Gastrocnemius medialis (tissue), 4 donors: Measurements from ENCODE around the gene RAB2B. TPM values are rescaled to one million over a fixed set of nuclear protein-coding genes. Genes with fewer than 3 reads are reported as not detected.

Experiments
- ATAC-seq, 2 donors: fragments of 150-250 bp; one replicate each; pipeline ENCODE4 v1.9.1; 2016
- DNase-seq, 2 donors: peaks; one replicate each; pipeline ENCODE4 v3.0.0-alpha.2; 2019
- H3K27ac ChIP-seq, 4 donors: fragments of 200-600 bp; sonication (generic); 1 replicate in 1 of 4; 2 replicates in 3 of 4; pipeline ENCODE4 v1.5.1; 2016 to 2018; ENCODE audit warnings: mild to moderate bottlenecking in 2 of 4, moderate library complexity in 1 of 4
- H3K27me3 ChIP-seq, 3 donors: fragments of 200-600 bp; sonication (generic) in 2 of 3; 1 replicate in 1 of 3; 2 replicates in 2 of 3; pipeline versions ENCODE4 v1.5.1 to v1.6.0; 2016 to 2019; ENCODE audit warnings: mild to moderate bottlenecking in 1 of 3, moderate library complexity in 1 of 3
- H3K36me3 ChIP-seq, 2 donors: fragments of 200-600 bp; sonication (generic) in 1 of 2; one replicate each; pipeline ENCODE4 v1.5.1; 2017 to 2018
- H3K4me1 ChIP-seq, 2 donors: fragments of 200-600 bp; sonication (generic) in 1 of 2; one replicate each; pipeline ENCODE4 v1.5.1; 2016 to 2017; ENCODE audit warnings: mild to moderate bottlenecking in 2 of 2
- H3K4me3 ChIP-seq, 4 donors: fragments of 200-600 bp; sonication (generic) in 3 of 4; 1 replicate in 1 of 4; 2 replicates in 3 of 4; pipeline ENCODE4 v1.5.1; 2016 to 2019; ENCODE audit warnings: mild to moderate bottlenecking in 2 of 4
- H3K9me3 ChIP-seq, 3 donors: fragments of 200-600 bp; sonication (generic) in 2 of 3; 1 replicate in 1 of 3; 2 replicates in 2 of 3; pipeline ENCODE4 v1.5.1; 2016 to 2019
- CTCF ChIP-seq, 5 experiments: fragments of 450-650 bp in 3 of 5; fragments of 200-600 bp in 2 of 5; sonication (generic) in 2 of 5; IDR thresholded peaks in 4 of 5; conservative IDR thresholded peaks in 1 of 5; 1 replicate in 4 of 5; 2 replicates in 1 of 5; pipeline ENCODE4 v1.5.1; 2016 to 2019; ENCODE audit warnings: antibody characterized with exemption in 5 of 5, mild to moderate bottlenecking in 3 of 5, moderate library complexity in 3 of 5
- POLR2A ChIP-seq, 2 donors: fragments of 450-650 bp; IDR thresholded peaks; one replicate each; pipeline ENCODE4 v1.6.1; 2017; ENCODE audit warnings: antibody characterized with exemption in 2 of 2, mild to moderate bottlenecking in 2 of 2, moderate library complexity in 2 of 2
- in situ Hi-C, 4 donors: fragments of 200-750 bp; cut with MboI; loops; one replicate each; pipeline versions ENCODE4 v1.15.0 to v1.8.0; 2017; ENCODE audit warnings: low sequenced_read_pairs in 4 of 4
- intact Hi-C: fragments of 100-400 bp; cut with DNase I; formaldehyde crosslinking; loops from one replicate; pipeline ENCODE4 v1.15.1; 2023; ENCODE audit warnings: low total_unique reads
- total RNA-seq, 4 donors: library from RNA; depleted of rRNA; stranded (reverse); fragments of >200 nt; gene quantifications; one replicate each; pipeline versions ENCODE4 v1.1.0 to v1.2.3, GENCODE V29; 2016

RAB2B gene
- total RNA-seq, 4 donors from 2014 or later = 4.8 to 13.6 (median 8.0) TPM

- intact Hi-C loops (loop anchor here (5.0 to 10.0 kb wide), 2 partner anchors 43 to 250 kb away; partner anchors contain the start of gene HNRNPC), in situ Hi-C loops (no loop called here)
- Histone ChIP-seq H3K36me3 (no peaks in the 10 kb centered on the region), H3K27ac (no peak overlapping the region), H3K9me3 (no peaks in the 10 kb centered on the region), H3K27me3 (no peaks in the 10 kb centered on the region), H3K4me3 (no peak overlapping the region), H3K4me1 (peaks cover 12% of the 10 kb centered on the region in 2 donors)
- ATAC-seq (no peak), DNase-seq (no peak)
- no peak for TF ChIP-seq POLR2A (IDR thresholded peaks at IDR 0.05)
- no peak for TF ChIP-seq CTCF (IDR thresholded peaks at IDR 0.05 in 4 of 5, conservative IDR thresholded peaks at IDR 0.05 in 1 of 5)
Measured at GRCh38 chr14:21514341-21514740, 37.6 kb upstream of the RAB2B start.

GRCh38 chr14:21510735-21511657 is 34.2 kb upstream of the RAB2B start, which contains the start of gene METTL3:
METTL3 (minus strand) TSS chr14:21511340; CDS start chr14:21511223, 117 bp downstream.
- Histone ChIP-seq H3K27ac (peak within 1 kb of the TSS; percentile 89 to 96 (median 91)), H3K4me1 (peaks cover 16 to 17% of the 10 kb centered on the region in 2 donors), H3K4me3 (peak within 1 kb of the TSS; percentile 73 to 96 (median 87)), H3K27me3 (no peaks in the 10 kb centered on the region), H3K36me3 (peaks cover 0 to 15% of the 10 kb centered on the region in 2 donors), H3K9me3 (no peaks in the 10 kb centered on the region)
- intact Hi-C loops = loop anchor here (1.0 to 10.0 kb wide), 5 partner anchors 35 to 246 kb away; partner anchors contain the start of genes CHD8, HNRNPC, RAB2B and SUPT16H
- in situ Hi-C loops = no loop called here
- ATAC-seq = peak; percentile 99 to 100
- TF ChIP-seq POLR2A (IDR thresholded peaks at IDR 0.05) = peak; percentile 52 to 63
- TF ChIP-seq CTCF (IDR thresholded peaks at IDR 0.05 in 4 of 5, conservative IDR thresholded peaks at IDR 0.05 in 1 of 5) = no peak
- peak; percentile 98 to 99 for DNase-seq

DNA sequence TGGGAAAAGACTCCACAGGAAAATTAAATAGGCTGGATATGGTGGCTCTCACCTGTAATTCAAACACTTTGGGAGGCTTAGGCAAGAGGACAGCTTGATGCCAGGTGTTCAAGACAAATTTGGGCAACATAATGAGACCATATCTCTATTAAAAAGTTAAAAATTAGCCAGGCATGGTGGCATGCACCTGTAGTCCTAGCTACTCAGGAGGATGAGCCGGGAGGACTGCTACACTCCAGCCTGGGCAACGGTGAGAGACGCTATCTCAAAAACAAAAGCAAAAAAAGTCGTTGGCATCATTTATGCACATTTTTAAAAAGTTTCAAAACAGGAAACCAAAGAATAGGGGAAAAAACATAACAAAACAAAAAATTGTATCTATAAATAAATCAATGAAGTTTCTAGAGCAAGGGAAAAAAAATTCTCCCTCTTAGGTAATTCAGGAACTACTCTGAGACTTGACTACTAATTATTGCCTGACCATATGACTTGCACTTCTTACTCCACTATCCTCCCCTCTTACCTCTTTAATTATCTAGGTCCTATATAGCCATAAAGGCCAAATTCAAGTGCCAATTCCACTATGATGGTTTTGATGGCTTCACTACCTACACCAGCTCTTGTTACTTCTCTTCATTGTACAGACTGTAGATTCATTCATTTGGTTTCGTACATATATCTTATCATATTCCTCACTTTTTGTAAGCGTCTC is 32.8 kb upstream of the RAB2B start:
- in situ Hi-C loops = no loop called here
- peak overlapping the region in 3 of 4 donors; percentile 89 to 92 (median 90) for H3K27ac ChIP-seq
- TF ChIP-seq POLR2A (IDR thresholded peaks at IDR 0.05) (no peak), CTCF (IDR thresholded peaks at IDR 0.05 in 4 of 5, conservative IDR thresholded peaks at IDR 0.05 in 1 of 5) (no peak)

DNA sequence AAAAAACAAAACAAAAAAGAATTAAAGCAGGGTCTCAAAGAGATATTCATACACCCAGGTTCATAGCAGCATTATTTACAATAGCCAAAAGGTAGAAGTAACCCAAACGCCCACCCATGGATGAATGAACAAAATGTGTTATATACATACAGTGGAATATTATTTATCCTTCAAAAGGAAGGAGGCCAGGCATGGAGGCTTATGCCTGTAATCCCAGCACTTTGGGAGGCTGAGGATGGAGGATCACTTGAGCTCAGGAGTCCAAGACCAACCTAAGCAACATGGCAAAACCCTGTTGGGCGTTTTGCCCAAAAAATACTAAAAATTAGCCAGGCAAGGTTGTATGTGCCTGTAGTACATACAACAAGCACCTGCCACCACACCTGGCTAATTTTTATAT is 29.8 kb upstream of the RAB2B start:
- Histone ChIP-seq H3K36me3 (peaks cover 0 to 36% of the 10 kb centered on the region in 2 donors), H3K27me3 (no peaks in the 10 kb centered on the region), H3K9me3 (no peaks in the 10 kb centered on the region), H3K4me1 (peaks cover 16 to 17% of the 10 kb centered on the region in 2 donors), H3K4me3 (no peak overlapping the region), H3K27ac (no peak overlapping the region)
- no peak for DNase-seq
- in situ Hi-C loops = no loop called here
- TF ChIP-seq CTCF (IDR thresholded peaks at IDR 0.05 in 4 of 5, conservative IDR thresholded peaks at IDR 0.05 in 1 of 5) = no peak
- no peak for TF ChIP-seq POLR2A (IDR thresholded peaks at IDR 0.05)
- ATAC-seq = no peak
- intact Hi-C loops = no loop called here

More for the DNA sequence above, 32.8 kb upstream of the RAB2B start:
- H3K36me3 ChIP-seq = peaks cover 0 to 15% of the 10 kb centered on the region in 2 donors
- intact Hi-C loops = loop anchor here (2.0 to 10.0 kb wide), 3 partner anchors 48 to 245 kb away; partner anchors contain the start of genes HNRNPC and SUPT16H
- H3K9me3 ChIP-seq = no peaks in the 10 kb centered on the region
- H3K4me3 ChIP-seq = peak overlapping the region; percentile 73 to 96 (median 87)
- no peak for ATAC-seq
- no peak for DNase-seq
- H3K27me3 ChIP-seq = no peaks in the 10 kb centered on the region
- H3K4me1 ChIP-seq = peaks cover 16 to 17% of the 10 kb centered on the region in 2 donors
